GM12878 (cell line): ENCODE results near the gene DDAH1. TPM values are rescaled to one million over a fixed set of nuclear protein-coding genes. Genes with fewer than 3 reads are reported as not detected.

Experiments
- ATAC-seq: fragments of 200-7000 bp; cut with Tn5 transposase; 3 replicates; pipeline ENCODE4 v1.9.1; 2020; ENCODE audit warnings: mild to moderate bottlenecking, moderate library complexity
- BruUV-seq: library from RNA; stranded (reverse); fragments of 400-500 nt; replicated peaks from 2 replicates; lab custom pipeline; 2021; lab: Mats Ljungman, UMichigan
- CTCF ChIA-PET: fragments of 300-600 bp; sonication (Branson Sonifier 250); formaldehyde crosslinking; extraction: SDS; loops from one replicate; lab custom pipeline; 2021; ENCODE audit warnings: inconsistent platforms; lab: Yijun Ruan, JAX
- POLR2A ChIA-PET: fragments of 350-600 bp; formaldehyde crosslinking; extraction: SDS; loops from one replicate; lab custom pipeline; 2021; ENCODE audit warnings: inconsistent platforms; lab: Charles Lee
- RAD21 ChIA-PET: fragments of 300-600 bp; sonication (Branson Sonifier 250); formaldehyde crosslinking; loops from one replicate; lab custom pipeline; 2023; ENCODE audit warnings: antibody characterized with exemption; ENCODE audit not compliant: unreplicated experiment; lab: Charles Lee
- SMC1A ChIA-PET: fragments of 300-600 bp; sonication (Branson Sonifier 250); formaldehyde crosslinking; loops from one replicate; lab custom pipeline; 2023; ENCODE audit not compliant: unreplicated experiment, uncharacterized antibody; lab: Charles Lee
- DNase-seq: peaks from one replicate; pipeline ENCODE4 v3.0.0-alpha.2; 2011; ENCODE audit warnings: low read depth, low spot score
- FAIRE-seq: peaks from 3 replicates; lab custom pipeline; 2011; peaks lifted over from hg19 to GRCh38; lab: Jason Lieb, UNC
- H2AFZ ChIP-seq: 2 replicates; pipeline ENCODE4 v1.6.0; 2011; ENCODE audit warnings: low read depth, low read length, control low read depth; ENCODE audit not compliant: control insufficient read depth
- H3K27ac ChIP-seq: 2 replicates; pipeline ENCODE4 v1.5.1; 2011; ENCODE audit warnings: control low read depth; ENCODE audit not compliant: control insufficient read depth, insufficient read depth
- H3K27me3 ChIP-seq, 2 experiments: replicated peaks in 1 of 2; 2 replicates each; pipeline versions ENCODE4 v1.6.0 to v1.6.1; 2011; ENCODE audit warnings: low read length in 1 of 2; ENCODE audit not compliant: control insufficient read depth in 2 of 2, insufficient read depth in 2 of 2
- H3K36me3 ChIP-seq, 2 experiments: 2 replicates each; pipeline ENCODE4 v1.5.1; 2011; ENCODE audit warnings: low read length in 1 of 2; ENCODE audit not compliant: control insufficient read depth in 2 of 2, insufficient read depth in 2 of 2
- H3K4me1 ChIP-seq: 2 replicates; pipeline ENCODE4 v1.6.1; 2011; ENCODE audit warnings: mild to moderate bottlenecking, low read length, moderate library complexity, mixed read lengths; ENCODE audit not compliant: control insufficient read depth, insufficient read depth
- H3K4me2 ChIP-seq: 2 replicates; pipeline ENCODE4 v1.6.0; 2011; ENCODE audit warnings: control low read depth; ENCODE audit not compliant: control insufficient read depth, insufficient read depth
- H3K4me3 ChIP-seq: fragments of 200-600 bp; sonication (generic); 2 replicates; pipeline ENCODE4 v1.5.1; 2016
- H3K79me2 ChIP-seq: 2 replicates; pipeline ENCODE4 v1.6.0; 2011; ENCODE audit warnings: low read length; ENCODE audit not compliant: control insufficient read depth, insufficient read depth
- H3K9ac ChIP-seq: 2 replicates; pipeline ENCODE4 v1.8.0; 2011; ENCODE audit warnings: low read length, control low read depth, mixed read lengths; ENCODE audit not compliant: control insufficient read depth, insufficient read depth
- H3K9me3 ChIP-seq: replicated peaks from 3 replicates; pipeline ENCODE4 v1.5.1; 2011; ENCODE audit warnings: mild to moderate bottlenecking, low read length; ENCODE audit not compliant: control insufficient read depth, insufficient read depth
- H4K20me1 ChIP-seq: 2 replicates; pipeline ENCODE4 v1.6.0; 2011; ENCODE audit not compliant: control insufficient read depth, insufficient read depth
- CHD1 ChIP-seq: IDR thresholded peaks from 2 replicates; pipeline ENCODE4 v1.6.1; 2012; ENCODE audit warnings: low read depth, low read length, improper control_type of control experiment
- CHD2 ChIP-seq: IDR thresholded peaks from 2 replicates; pipeline ENCODE4 v1.6.1; 2011; ENCODE audit warnings: low read depth, low read length, improper control_type of control experiment, borderline replicate concordance
- MTA3 ChIP-seq: IDR thresholded peaks from 2 replicates; pipeline ENCODE4 v1.6.1; 2012; ENCODE audit warnings: low read length, inconsistent platforms, borderline replicate concordance
- TCF12 ChIP-seq: IDR thresholded peaks from 2 replicates; pipeline ENCODE4 v1.6.1; 2011; ENCODE audit warnings: low read depth, mild to moderate bottlenecking, low read length
- WGBS: methylation state at CpG from one replicate; pipeline ENCODE4 v1.1.6; 2016; ENCODE audit warnings: low lambda C conversion rate; ENCODE audit not compliant: insufficient replicate concordance, insufficient coverage; ENCODE audit errors: missing lambda C conversion rate; 5-methylcytosine and 5-hydroxymethylcytosine counted together
- in situ Hi-C: fragments of 300-500 bp; cut with MboI; formaldehyde crosslinking; loops from 9 replicates; pipeline ENCODE4 v1.14.3; 2018; ENCODE audit warnings: mixed read lengths
- intact Hi-C: fragments of 100-400 bp; cut with micrococcal nuclease; formaldehyde crosslinking; loops from one replicate; pipeline ENCODE4 v1.14.2; 2022; ENCODE audit not compliant: unreplicated experiment
- polyA plus RNA-seq, 11 experiments: library from polyadenylated mRNA; depleted of rRNA in 4 of 11; unstranded in 6 of 11; stranded (reverse) in 5 of 11; fragments of >200 nt; fragmentation: Nextera tagmentation in 4 of 11; fragmentation: Illumina TruSeq in 1 of 11; extraction: Ambion mirVana in 4 of 11; extraction: Trizol in 1 of 11; gene quantifications; 1 replicate in 1 of 11; 2 replicates in 10 of 11; pipeline versions ENCODE4 v1.2.1 to v1.2.3, GENCODE V29; 2011 to 2016; ENCODE audit warnings: inconsistent platforms in 2 of 11, missing spikeins in 2 of 11, low read depth in 1 of 11
- small RNA-seq: library from RNA; depleted of rRNA; stranded (forward); fragments of <200 nt; gene quantifications from one replicate; pipeline ENCODE3, GENCODE V24; 2014
- total RNA-seq, 4 experiments: library from RNA; depleted of rRNA in 3 of 4; stranded (reverse); fragments of >200 nt in 3 of 4; fragmentation: Illumina TruSeq in 1 of 4; extraction: Trizol in 1 of 4; gene quantifications; 2 replicates each; pipeline versions ENCODE4 v1.2.1 to v1.2.3, GENCODE V29; 2013 to 2021

DDAH1 gene
- total and polyA plus RNA-seq, 10 of the 15 experiments (the other 5 are each of a cell fraction or from before 2014, with no cell fraction given) = 0.07 to 0.88 (median 0.27) TPM; not detected in 6

DNA sequence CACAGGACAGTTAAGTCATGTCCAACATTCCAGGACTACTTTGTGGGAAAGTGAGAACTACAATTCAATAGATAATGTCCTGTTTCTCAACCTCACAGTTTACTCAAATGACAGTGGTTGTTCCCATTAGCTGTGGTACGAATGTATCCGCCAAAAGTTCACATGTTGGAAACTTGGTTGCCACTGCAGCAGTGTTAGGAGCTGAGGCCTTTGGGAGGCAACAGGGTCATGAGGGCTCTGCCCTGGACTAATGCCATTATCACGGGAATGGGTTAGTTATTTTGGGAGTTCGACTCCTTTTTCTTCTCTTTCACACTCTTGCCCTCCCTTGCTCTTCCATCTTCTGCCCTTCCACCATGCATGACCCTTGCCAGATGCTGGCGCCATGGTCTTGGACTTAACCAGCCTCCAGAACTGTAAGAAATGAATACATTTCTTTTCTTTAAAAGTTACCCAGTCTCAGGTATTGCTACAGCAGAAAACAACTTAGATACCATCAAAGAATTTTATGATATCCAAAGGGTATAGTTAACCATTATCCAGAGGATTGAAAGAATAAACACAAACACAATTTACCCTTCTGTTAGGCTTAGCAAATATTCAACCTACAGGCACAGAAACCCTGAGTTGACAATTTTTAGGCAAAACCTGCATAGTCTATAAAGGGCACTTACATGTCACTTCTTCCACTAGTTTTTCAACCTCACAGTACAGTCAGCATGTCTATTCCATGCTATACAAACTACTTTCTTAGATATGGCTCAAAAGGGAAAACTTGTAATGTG, 196.0 kb downstream of the DDAH1 start:
- H3K9ac ChIP-seq = no peak overlapping the region
- ChIA-PET CTCF (interaction anchor here (1.3 to 10.6 kb wide), 6 partner anchors 9 to 324 kb away, joined by 3 to 229 read pairs (median 11); partner anchors contain the start of gene C1orf52), SMC1A (interaction anchor here (0.9 to 1.5 kb wide), 2 partner anchors 10 to 487 kb away, joined by 3 to 9 read pairs; partner anchors contain the start of gene C1orf52), RAD21 (interaction anchor here (1.8 kb wide), 1 partner anchor 9 kb away, joined by 6 read pairs; the partner anchor contains the start of gene C1orf52), POLR2A (interaction anchor here (0.6 to 1.0 kb wide), 2 partner anchors 10 to 11 kb away, joined by 4 to 6 read pairs; partner anchors contain the start of gene C1orf52)
- H3K9me3 ChIP-seq = no peaks in the 10 kb centered on the region
- no peaks in the 10 kb centered on the region for H3K27me3 ChIP-seq
- ATAC-seq (no peak), FAIRE-seq (no peak), DNase-seq (no peak)
- no TSS peak for BruUV-seq
- H2AFZ ChIP-seq = no peak overlapping the region
- peaks cover 0 to 21% of the 10 kb centered on the region in 2 experiments; a peak in 3 of 4 replicates for H3K36me3 ChIP-seq
- H3K4me1 ChIP-seq = no peaks in the 10 kb centered on the region
- intact Hi-C loops (no loop called here), in situ Hi-C loops (no loop called here)
- H3K79me2 ChIP-seq = peaks cover 38% of the 10 kb centered on the region
- no peaks in the 10 kb centered on the region for H4K20me1 ChIP-seq
- 100% methylated on average over 5 of the region's 5 CpGs for whole genome bisulfite sequencing
- H3K4me2 ChIP-seq = 0 out of 2 replicates have a peak overlapping the region, but pooled peaks have one; percentile 23
- no peak overlapping the region for H3K27ac ChIP-seq
- TF ChIP-seq TCF12 (no peak), CHD1 (no peak), CHD2 (no peak), MTA3 (no peak)
- no peak overlapping the region for H3K4me3 ChIP-seq

Small RNA genes lying within 50 kb of the gene (small RNA-seq; reads per million reads assigned to genes)
- not detected for gene RF00019

Other genes starting within 250 kb of the DDAH1 start
- 20.4 and 26.8 TPM in 2 replicates for gene C1orf52, start 205.5 kb downstream of the DDAH1 start, total RNA-seq (2014; rRNA removed)
- 16.4 and 16.6 TPM in 2 replicates for gene C1orf52, start 205.5 kb downstream of the DDAH1 start, total RNA-seq (2014; rRNA removed; fragmentation: Illumina TruSeq; extraction: Trizol)
- gene C1orf52, start 205.5 kb downstream of the DDAH1 start, total RNA-seq (2021) = 13.8 and 16.8 TPM in 2 replicates
- 22.9 and 34.8 TPM in 2 replicates for gene C1orf52, start 205.5 kb downstream of the DDAH1 start, polyA plus RNA-seq (2011; rRNA removed)
- 12.8 and 15.1 TPM in 2 replicates for gene C1orf52, start 205.5 kb downstream of the DDAH1 start, polyA plus RNA-seq (2014; fragmentation: Illumina TruSeq; extraction: Trizol)
- 10 to 100 TPM in 1 of 2 experiments, 1 to 10 TPM in 1; 9.4 to 17.1 TPM for gene C1orf52, start 205.5 kb downstream of the DDAH1 start, polyA plus RNA-seq (2014; fragmentation: Nextera tagmentation; extraction: Ambion mirVana)
- gene C1orf52, start 205.5 kb downstream of the DDAH1 start, polyA plus RNA-seq (2014; rRNA removed) = 18.1 and 27.3 TPM in 2 replicates
- 10 to 100 TPM; 37.6 to 39.5 TPM for gene C1orf52, start 205.5 kb downstream of the DDAH1 start, polyA plus RNA-seq (2016; fragmentation: Nextera tagmentation; extraction: Ambion mirVana)
- 20.0 and 22.6 TPM in 2 replicates for gene BCL10, start 188.5 kb downstream of the DDAH1 start, total RNA-seq (2014; rRNA removed)
- 21.7 and 23.7 TPM in 2 replicates for gene BCL10, start 188.5 kb downstream of the DDAH1 start, total RNA-seq (2014; rRNA removed; fragmentation: Illumina TruSeq; extraction: Trizol)
- 25.3 and 28.1 TPM in 2 replicates for gene BCL10, start 188.5 kb downstream of the DDAH1 start, total RNA-seq (2021)
- gene BCL10, start 188.5 kb downstream of the DDAH1 start, polyA plus RNA-seq (2011; rRNA removed) = 17.8 and 22.3 TPM in 2 replicates
- gene BCL10, start 188.5 kb downstream of the DDAH1 start, polyA plus RNA-seq (2014; fragmentation: Illumina TruSeq; extraction: Trizol) = 18.3 and 21.1 TPM in 2 replicates
- 10 to 100 TPM; 16.7 to 19.0 TPM for gene BCL10, start 188.5 kb downstream of the DDAH1 start, polyA plus RNA-seq (2014; fragmentation: Nextera tagmentation; extraction: Ambion mirVana)
- gene BCL10, start 188.5 kb downstream of the DDAH1 start, polyA plus RNA-seq (2014; rRNA removed) = 10.6 and 11.8 TPM in 2 replicates
- gene BCL10, start 188.5 kb downstream of the DDAH1 start, polyA plus RNA-seq (2016; fragmentation: Nextera tagmentation; extraction: Ambion mirVana) = 10 to 100 TPM; 26.8 to 35.2 TPM
- not detected in 2 replicates for gene CCN1, start 115.6 kb upstream of the DDAH1 start, total RNA-seq (2014; rRNA removed)
- gene CCN1, start 115.6 kb upstream of the DDAH1 start, total RNA-seq (2014; rRNA removed; fragmentation: Illumina TruSeq; extraction: Trizol) = not detected in 2 replicates
- 0.40 and 0.49 TPM in 2 replicates for gene CCN1, start 115.6 kb upstream of the DDAH1 start, total RNA-seq (2021)
- not detected in 2 replicates for gene CCN1, start 115.6 kb upstream of the DDAH1 start, polyA plus RNA-seq (2011; rRNA removed)
- not detected in 2 replicates for gene CCN1, start 115.6 kb upstream of the DDAH1 start, polyA plus RNA-seq (2014; fragmentation: Illumina TruSeq; extraction: Trizol)
- not detected for gene CCN1, start 115.6 kb upstream of the DDAH1 start, polyA plus RNA-seq (2014; fragmentation: Nextera tagmentation; extraction: Ambion mirVana)
- gene CCN1, start 115.6 kb upstream of the DDAH1 start, polyA plus RNA-seq (2014; rRNA removed) = not detected in 2 replicates
- under 1 TPM; 0.19 to 0.20 TPM for gene CCN1, start 115.6 kb upstream of the DDAH1 start, polyA plus RNA-seq (2016; fragmentation: Nextera tagmentation; extraction: Ambion mirVana)
- gene ZNHIT6, start 243.3 kb upstream of the DDAH1 start, total RNA-seq (2014; rRNA removed) = 12.8 and 16.1 TPM in 2 replicates
- gene ZNHIT6, start 243.3 kb upstream of the DDAH1 start, total RNA-seq (2014; rRNA removed; fragmentation: Illumina TruSeq; extraction: Trizol) = 23.0 and 23.1 TPM in 2 replicates
- gene ZNHIT6, start 243.3 kb upstream of the DDAH1 start, total RNA-seq (2021) = 16.0 and 17.4 TPM in 2 replicates
- 15.5 and 20.6 TPM in 2 replicates for gene ZNHIT6, start 243.3 kb upstream of the DDAH1 start, polyA plus RNA-seq (2011; rRNA removed)
- 32.0 and 38.2 TPM in 2 replicates for gene ZNHIT6, start 243.3 kb upstream of the DDAH1 start, polyA plus RNA-seq (2014; fragmentation: Illumina TruSeq; extraction: Trizol)
- gene ZNHIT6, start 243.3 kb upstream of the DDAH1 start, polyA plus RNA-seq (2014; fragmentation: Nextera tagmentation; extraction: Ambion mirVana) = 10 to 100 TPM; 14.3 to 20.2 TPM
- gene ZNHIT6, start 243.3 kb upstream of the DDAH1 start, polyA plus RNA-seq (2014; rRNA removed) = 15.2 and 16.8 TPM in 2 replicates
- 10 to 100 TPM; 24.2 to 25.0 TPM for gene ZNHIT6, start 243.3 kb upstream of the DDAH1 start, polyA plus RNA-seq (2016; fragmentation: Nextera tagmentation; extraction: Ambion mirVana)